Measurements from ENCODE around the gene SSBP4.

SSBP4 gene

GRCh38 chr19:18477042-18477779 lies 58.0 kb downstream of the SSBP4 start:
- no peak for DNase-seq (ENCODE audit: low read depth in 2 of 2)
- no peak overlapping the region for H3K4me3 ChIP-seq (replicated peaks in 1 of 2; ENCODE audit: low read depth in 2 of 2, low read length in 2 of 2)

GRCh38 chr19:18477974-18478373 lies 58.8 kb downstream of the SSBP4 start:
- no peak for TF ChIP-seq CTCF (IDR thresholded peaks at IDR 0.05; ENCODE audit: low read depth, low read length)
- no peak overlapping the region for H3K4me3 ChIP-seq (replicated peaks in 1 of 2; ENCODE audit: low read depth in 2 of 2, low read length in 2 of 2)

More at GRCh38 chr19:18477042-18477779, 58.0 kb downstream of the SSBP4 start:
- TF ChIP-seq CTCF (IDR thresholded peaks at IDR 0.05; ENCODE audit: low read depth, low read length), result peak; percentile 17

DNA sequence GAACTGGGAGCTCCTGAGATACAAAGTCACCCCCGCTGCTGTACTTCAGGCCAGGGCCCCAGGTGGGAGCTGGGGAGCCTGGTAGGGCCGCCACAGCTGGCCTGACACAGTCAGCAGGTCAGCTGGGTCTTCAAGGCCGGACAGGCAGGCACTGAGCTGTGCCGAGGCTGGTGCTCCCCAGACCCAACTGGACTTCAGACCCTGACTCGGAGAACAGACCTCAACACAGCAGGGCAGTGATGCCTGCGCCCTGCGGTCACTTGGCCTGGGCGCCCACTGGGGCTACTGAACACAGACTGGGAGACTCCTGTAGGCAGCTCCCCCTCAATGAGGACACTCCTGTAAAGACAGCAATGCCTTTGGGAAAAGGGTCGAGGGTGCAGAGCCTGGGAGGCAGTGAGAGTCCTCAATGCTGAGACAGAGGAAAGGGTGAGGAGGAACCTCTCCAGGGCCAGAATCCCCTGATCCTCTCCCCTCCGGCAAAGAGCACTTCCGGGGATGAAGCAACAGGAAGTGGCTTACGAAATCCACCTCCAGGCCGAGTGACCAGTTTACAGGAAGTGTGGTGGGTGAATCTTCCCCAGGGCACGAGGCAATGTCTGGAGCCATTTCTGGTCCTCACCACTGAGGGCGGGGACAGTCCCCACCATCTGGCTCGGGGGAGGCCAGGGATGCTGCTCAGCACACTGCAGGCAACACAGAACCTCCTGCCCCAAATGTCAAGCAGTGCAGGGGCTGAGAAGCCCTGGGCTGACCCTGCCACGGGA lies 59.5 kb downstream of the SSBP4 start:
- no peak for TF ChIP-seq CTCF (IDR thresholded peaks at IDR 0.05; ENCODE audit: low read depth, low read length)
- no peak overlapping the region for H3K4me3 ChIP-seq (replicated peaks in 1 of 2; ENCODE audit: low read depth in 2 of 2, low read length in 2 of 2)
- peak; percentile 90 to 91 for DNase-seq (ENCODE audit: low read depth in 2 of 2)

More at GRCh38 chr19:18477974-18478373, 58.8 kb downstream of the SSBP4 start:
- DNase-seq (ENCODE audit: low read depth in 2 of 2), result no peak

- TF ChIP-seq CTCF (IDR thresholded peaks at IDR 0.05; ENCODE audit: low read depth, low read length), result no peak
- DNase-seq (ENCODE audit: low read depth in 2 of 2), result peak; percentile 80 to 90
- H3K4me3 ChIP-seq (replicated peaks in 1 of 2; ENCODE audit: low read depth in 2 of 2, low read length in 2 of 2), result peak overlapping the region in 1 of 2 donors; percentile 4
Observed at GRCh38 chr19:18480006-18480691, 61.0 kb downstream of the SSBP4 start.

- DNase-seq (ENCODE audit: low read depth in 2 of 2), result no peak
- no peak for TF ChIP-seq CTCF (IDR thresholded peaks at IDR 0.05; ENCODE audit: low read depth, low read length)
- no peak overlapping the region for H3K4me3 ChIP-seq (replicated peaks in 1 of 2; ENCODE audit: low read depth in 2 of 2, low read length in 2 of 2)
Observed at GRCh38 chr19:18481505-18482222, 62.5 kb downstream of the SSBP4 start.
